ENCODE data around the gene FAM171A2. TPM values are rescaled to one million over a fixed set of nuclear protein-coding genes. Genes with fewer than 3 reads are reported as not detected.

Gene FAM171A2
- 7.9 and 23.6 TPM in 2 replicates for total RNA-seq

DNA sequence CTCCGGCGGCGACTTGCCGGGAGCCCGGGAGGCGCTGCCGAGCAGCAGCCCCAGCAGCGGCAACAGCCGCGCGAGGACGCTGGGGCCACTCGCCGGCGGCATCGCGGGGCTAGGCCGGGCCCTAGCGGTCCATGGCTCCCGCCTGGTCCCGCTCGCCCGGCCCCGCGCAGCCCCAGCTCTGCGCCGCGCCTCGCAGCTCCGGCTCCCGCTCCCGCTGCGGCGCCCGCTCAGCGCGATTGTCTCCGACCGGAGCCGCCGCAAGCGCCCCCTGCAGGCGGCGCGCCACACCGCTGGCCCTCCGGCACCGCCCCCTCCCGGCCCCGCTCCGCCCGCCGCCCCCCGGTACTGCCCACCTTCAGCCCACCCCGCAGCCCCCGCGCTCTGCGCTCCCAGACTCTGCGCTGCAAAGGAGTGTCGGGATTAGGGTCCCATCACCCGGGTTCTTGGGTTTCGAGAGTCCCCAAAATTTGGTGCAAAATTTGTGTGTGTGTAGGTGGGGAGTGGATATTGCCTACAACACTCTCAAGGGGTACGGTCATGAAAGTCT is at the start of gene FAM171A2:
Gene FAM171A2 (minus strand): TSS at position 241 of the 547 bp plus-strand sequence. CDS start 139 bp downstream, at position 102.

DNA sequence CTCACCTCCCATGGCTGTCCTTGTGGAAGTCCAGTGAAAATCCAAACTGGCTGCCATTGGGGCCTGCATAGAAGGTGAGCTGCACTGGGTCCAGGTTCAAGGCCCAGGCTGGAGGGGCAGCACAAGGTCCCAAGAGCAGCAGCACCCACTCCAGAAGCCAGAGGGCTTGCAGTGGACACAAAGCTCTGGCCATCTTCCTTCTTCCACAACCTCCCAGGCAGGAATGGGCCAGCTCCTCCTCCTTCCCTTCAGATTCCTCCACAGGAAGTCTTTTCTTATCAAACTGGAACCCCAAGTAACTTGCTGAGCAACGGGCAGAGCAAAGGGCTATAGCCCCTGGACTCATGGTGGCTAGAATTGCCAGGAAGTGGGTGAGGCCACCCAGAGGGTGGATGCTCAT is 25.6 kb upstream of the FAM171A2 start, which contains the start of gene ITGA2B:
Gene ITGA2B (minus strand): TSS at position 369 of the 400 bp plus-strand sequence. CDS start 176 bp downstream, at position 193.

DNA sequence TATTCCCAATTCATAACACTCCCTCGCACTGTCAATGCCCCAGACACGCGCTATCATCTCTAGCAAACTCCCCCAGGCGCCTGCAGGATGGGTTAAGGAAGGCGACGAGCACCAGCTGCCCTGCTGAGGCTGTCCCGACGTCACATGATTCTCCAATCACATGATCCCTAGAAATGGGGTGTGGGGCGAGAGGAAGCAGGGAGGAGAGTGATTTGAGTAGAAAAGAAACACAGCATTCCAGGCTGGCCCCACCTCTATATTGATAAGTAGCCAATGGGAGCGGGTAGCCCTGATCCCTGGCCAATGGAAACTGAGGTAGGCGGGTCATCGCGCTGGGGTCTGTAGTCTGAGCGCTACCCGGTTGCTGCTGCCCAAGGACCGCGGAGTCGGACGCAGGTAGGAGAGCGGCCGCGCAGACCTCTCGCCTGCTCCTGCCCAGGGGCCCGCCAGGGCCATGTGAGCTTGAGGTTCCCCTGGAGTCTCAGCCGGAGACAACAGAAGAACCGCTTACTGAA is 18.7 kb downstream of the FAM171A2 start, which contains the start of gene GRN:
Gene GRN (plus strand): TSS at position 364 of the 515 bp plus-strand sequence. CDS start 3,863 bp downstream, outside the sequence.

DNA sequence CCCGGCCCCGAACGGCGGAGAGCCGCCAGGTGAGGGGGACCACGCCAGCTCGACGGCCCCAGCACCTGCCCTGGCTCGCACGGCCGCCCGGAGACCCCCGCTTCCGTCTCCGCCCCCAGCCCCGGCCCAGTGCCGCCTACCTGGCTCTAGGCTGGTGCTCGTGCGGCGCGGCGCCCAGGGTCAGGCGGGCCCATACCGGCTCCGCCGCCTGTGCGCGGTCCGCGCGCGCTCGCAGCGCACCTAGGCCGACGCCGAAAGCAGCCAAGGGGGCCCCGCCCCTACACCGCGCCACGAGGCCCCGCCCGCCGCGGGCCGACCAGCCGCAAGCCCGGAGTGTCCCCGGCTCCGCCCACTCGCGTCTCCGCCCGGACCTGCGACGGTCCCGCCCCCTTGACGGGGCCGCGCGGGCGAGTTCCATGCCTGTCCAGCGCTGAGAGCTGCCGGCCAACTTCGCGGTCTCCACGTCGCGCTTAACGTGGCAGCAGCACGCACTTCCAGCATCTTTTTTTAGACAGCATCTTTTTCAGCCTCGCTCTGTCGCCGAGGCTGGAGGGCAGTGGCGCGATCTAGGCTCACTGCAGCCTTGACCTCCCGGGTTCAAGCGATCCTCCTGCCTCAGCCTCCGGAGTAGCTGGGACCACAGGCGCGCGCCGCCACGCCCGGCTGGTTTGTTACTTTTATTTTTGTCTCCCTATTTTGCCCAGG is 38.9 kb downstream of the FAM171A2 start, which contains the start of gene SLC25A39:
Gene SLC25A39 (minus strand): TSS at position 253 of the 705 bp plus-strand sequence. CDS start 1,261 bp downstream, outside the sequence.

DNA sequence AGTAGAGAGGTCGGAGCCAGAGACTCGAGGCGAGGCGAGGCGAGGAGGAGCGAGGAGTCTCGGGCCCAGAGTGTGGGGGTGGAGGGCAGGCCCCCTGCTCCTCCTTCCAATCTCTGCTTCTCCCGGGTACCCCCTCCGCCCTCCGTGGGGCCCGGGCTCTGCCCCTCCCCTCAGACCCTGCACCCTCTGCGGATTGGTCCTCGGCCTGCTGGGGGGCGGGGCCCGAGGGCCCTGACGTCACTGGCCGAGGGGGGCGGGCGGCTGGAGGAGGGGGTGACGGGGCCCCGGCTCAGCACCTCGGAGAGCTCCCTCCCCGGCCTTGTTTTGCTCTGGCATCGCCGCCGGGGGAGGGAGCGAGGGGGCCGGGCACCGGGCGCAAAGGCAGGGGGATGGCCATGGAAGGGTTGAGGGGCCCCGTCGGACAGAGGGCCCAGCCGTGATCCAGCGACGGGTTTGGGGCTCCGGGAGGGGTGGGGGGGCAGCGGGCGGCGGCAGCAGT is 55.3 kb downstream of the FAM171A2 start, which contains the start of gene RUNDC3A:
Gene RUNDC3A (plus strand): TSS at position 282 of the 499 bp plus-strand sequence. CDS start 232 bp downstream, outside the sequence.

Other genes with a start within 250 kb of the FAM171A2 start
- gene HDAC5, start 240.2 kb downstream of the FAM171A2 start, total RNA-seq: 19.8 and 46.3 TPM in 2 replicates
- 4.9 and 7.6 TPM in 2 replicates for gene HROB, start 221.9 kb downstream of the FAM171A2 start, total RNA-seq
- not detected in 2 replicates for gene ASB16, start 193.1 kb downstream of the FAM171A2 start, total RNA-seq
- 20.0 and 32.7 TPM in 2 replicates for gene TMUB2, start 176.9 kb downstream of the FAM171A2 start, total RNA-seq
- gene ATXN7L3, start 164.0 kb downstream of the FAM171A2 start, total RNA-seq: 51.7 and 55.6 TPM in 2 replicates
- gene UBTF, start 144.2 kb downstream of the FAM171A2 start, total RNA-seq: 39.6 and 57.1 TPM in 2 replicates
- gene SLC4A1, start 95.7 kb downstream of the FAM171A2 start, total RNA-seq: not detected in 2 replicates
- not detected in 2 replicates for gene RUNDC3A, start 55.3 kb downstream of the FAM171A2 start, total RNA-seq
- gene SLC25A39, start 39.0 kb downstream of the FAM171A2 start, total RNA-seq: 74.3 and 86.6 TPM in 2 replicates
- 345 and 607 TPM in 2 replicates for gene GRN, start 18.6 kb downstream of the FAM171A2 start, total RNA-seq
- under 0.01 and 0.56 TPM in 2 replicates for gene ITGA2B, start 25.8 kb upstream of the FAM171A2 start, total RNA-seq
- 11.8 and 27.1 TPM in 2 replicates for gene GPATCH8, start 139.6 kb upstream of the FAM171A2 start, total RNA-seq
- 19.4 and 32.3 TPM in 2 replicates for gene FZD2, start 193.6 kb upstream of the FAM171A2 start, total RNA-seq

Measured in epithelial cell of alveolus of lung (primary cell).